HG03066 (cell line): ENCODE results near the gene TP73.

Experiments
- ATAC-seq: cut with Tn5 transposase; IDR thresholded peaks from one replicate; pipeline ENCODE4 v1.9.1; 2021; ENCODE audit warnings: low read depth; ENCODE audit not compliant: unreplicated experiment

Gene TP73

DNA sequence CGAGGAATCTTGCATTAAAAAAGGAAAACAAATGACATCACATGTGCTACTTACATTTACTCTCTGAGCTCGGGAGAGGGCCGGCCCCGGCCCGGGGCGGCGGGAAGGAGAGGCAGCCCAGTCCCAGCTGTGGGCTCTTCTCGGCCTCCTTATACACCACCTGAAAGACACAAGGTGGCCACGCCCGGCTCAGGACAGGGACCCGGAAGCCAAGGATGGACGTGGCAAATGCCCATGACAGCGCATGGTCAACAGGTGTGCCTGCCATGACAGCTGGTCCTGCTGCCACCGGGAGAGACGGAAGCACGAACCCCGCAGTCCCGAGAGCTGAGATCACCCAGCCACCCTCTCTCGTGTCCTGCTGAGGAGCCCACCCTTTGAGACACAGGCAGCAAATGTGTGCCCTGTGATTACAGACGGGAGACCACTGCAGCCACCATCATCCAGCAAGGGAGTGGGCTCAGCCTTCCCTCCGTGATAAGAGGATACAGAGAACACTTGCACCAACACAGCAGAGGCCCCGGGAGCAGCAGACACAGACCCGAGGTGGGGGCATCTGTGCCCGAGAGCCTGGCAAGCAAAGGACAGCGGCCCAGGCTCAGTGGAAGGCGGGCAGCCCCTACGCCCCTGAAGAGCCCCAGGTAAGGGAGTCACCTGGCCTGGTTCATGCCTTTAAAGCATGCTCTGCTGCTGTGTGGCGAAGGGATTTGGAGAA lies 18.8 kb upstream of the TP73 start:
- no peak for ATAC-seq

DNA sequence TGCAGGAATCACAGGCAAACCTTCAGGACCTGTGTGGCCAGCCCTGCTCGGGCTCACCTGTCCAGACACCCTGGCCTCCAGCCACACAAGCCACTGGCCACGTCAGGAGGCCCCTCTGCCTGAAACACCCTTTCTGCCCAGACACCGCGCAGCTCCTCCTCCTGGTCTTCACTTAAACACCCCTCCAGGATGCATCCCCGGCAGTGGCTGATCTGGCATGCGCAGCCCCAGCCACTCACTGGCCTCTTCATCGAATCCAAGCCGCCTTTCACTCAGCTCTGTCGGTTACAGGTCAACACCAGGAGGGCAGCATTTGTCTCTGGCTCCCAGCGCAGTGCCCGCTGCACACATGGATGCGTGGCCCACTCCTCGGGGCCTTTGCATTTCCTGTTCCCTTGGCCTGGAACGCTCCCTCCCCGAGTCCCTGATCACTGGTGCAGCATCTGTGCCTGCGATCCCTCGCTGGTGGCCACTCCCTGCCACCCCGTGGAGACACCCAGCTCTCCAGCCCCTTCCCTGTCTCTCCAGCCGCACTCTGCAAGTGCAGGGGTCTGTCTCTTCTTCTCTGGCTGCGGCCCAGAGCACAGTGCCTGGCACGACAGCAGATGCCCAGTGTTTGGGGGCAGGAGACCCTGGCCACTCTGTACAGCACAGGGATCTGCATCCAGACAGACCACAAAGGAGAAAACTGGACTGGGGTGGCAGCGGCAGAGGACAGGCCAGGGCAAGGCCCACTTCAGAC lies 18.1 kb upstream of the TP73 start:
- ATAC-seq: no peak

DNA sequence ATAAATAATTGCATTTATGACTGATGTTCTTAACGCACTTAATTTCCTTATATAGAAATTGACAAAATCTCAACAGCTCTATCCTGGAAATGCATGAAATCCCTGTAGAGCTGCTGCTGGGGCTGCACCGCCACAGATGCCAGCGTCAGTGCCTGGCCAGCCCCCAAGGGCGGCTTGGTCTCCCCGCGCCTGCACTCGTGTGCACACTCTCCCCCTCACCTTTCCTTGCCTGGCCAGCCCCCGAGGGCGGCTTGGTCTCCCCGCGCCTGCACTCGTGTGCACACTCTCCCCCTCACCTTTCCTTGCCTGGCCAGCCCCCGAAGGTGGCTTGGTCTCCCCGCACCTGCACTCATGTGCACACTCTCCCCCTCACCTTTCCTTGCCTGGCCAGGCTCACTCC lies 16.2 kb upstream of the TP73 start:
- ATAC-seq: no peak

DNA sequence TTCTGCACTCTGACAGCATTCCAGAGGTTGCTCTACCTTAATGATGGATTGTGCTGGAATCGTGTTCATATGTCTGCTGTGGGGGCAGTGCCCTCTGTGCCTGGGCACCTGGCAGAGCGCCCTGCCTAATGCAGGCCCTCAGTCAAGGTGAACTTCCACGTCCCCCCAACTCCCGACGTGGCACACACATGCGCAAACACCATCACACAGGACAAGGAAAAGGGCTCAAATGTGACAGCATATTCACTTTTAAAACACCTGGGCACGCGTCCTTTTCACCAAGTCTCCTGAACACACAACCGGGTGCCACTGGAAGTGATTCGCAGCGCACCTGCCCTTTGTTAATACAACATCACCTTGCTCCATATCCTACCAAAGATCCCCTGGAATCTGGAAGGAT lies 15.8 kb upstream of the TP73 start:
- ATAC-seq: no peak

DNA sequence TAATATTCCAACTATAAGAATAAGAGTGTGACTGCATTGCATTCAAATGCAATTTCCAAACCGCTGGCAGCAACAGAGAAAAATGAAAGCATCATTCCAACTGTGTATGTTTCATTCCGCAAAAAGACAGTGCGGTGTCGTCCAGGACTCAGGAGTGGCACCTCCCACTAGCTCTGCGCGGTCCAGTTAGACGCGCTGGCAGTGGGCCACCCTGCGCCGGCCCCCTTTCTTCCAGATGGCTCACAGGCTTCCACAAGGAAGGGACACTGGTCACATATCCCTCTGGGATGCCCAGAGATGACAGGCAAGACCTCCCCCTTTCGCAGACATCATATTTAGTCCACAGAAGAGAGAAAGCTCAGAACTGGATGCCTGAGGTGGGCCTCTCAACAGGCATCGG lies 14.3 kb upstream of the TP73 start:
- no peak for ATAC-seq

DNA sequence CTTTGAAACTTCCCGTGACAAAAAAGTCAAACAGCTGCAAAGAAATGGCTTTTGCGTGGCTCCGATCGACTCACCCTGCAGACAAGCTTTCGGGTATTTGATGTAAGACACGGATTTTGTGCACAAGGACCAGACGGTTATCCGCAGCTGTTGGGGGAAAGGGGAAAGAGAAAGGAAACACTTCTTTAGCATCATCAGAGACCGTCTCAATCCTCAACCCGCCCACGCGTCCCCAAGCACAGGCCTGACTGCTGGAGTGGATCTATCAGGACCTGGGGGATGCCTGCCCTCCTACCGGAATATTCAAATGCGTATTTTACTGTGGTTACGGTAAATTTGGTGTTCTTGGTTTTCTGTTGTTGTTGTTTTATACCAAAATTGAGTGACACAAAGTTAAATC lies 13.6 kb upstream of the TP73 start:
- ATAC-seq: no peak

DNA sequence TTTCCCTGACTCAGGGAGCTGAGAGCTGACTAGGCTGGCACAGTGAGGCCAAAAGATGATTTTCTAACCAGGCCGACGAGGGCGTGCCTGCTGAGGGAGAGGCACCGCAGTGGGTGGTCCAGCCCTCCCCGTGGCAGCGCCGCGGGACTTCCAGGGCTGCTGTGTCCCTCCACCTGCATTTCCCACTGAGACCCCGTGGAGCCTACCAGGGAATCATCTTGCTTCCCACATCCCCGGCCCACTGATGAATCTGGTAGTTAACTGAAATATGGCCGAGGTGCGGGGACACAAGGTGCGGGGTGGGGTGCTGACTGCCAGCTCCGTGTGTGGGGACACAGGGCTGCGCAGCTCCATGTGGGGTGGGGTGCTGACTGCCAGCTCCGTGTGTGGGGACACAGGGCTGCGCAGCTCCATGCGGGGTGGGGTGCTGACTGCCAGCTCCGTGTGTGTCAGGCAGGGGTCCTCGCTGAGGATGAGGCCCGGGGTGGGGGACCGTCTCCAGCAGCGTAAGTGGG lies 12.9 kb upstream of the TP73 start:
- no peak for ATAC-seq

DNA sequence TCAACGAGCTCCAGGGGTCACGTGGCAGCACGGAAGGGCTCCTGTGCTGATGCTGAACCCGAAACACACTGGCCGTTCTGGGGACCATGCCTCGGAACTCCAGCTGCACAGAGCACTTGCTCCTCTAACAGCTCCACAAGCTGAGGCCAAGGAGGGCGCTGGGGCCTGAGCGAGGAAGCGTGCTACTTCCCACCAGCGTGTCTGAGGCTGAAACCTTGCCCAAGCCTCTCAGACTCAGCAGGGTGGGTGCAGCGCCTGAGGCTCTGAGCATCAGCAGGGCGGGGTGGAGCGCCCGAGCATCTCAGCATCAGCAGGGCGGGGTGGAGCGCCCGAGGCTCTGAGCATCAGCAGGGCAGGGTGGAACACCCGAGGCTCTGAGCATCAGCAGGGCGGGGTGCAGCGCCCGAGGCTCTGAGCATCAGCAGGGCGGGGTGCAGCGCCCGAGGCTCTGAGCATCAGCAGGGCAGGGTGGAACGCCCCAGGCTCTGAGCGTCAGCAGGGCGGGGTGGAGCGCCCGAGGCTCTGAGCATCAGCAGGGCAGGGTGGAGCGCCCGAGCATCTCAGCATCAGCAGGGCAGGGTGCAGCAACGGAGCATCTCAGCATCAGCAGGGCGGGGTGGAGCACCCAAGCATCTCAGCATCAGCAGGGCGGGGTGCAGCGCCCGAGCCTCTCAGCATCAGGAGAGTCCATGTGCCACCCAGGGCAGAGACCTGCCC lies 12.0 kb upstream of the TP73 start:
- no peak for ATAC-seq

DNA sequence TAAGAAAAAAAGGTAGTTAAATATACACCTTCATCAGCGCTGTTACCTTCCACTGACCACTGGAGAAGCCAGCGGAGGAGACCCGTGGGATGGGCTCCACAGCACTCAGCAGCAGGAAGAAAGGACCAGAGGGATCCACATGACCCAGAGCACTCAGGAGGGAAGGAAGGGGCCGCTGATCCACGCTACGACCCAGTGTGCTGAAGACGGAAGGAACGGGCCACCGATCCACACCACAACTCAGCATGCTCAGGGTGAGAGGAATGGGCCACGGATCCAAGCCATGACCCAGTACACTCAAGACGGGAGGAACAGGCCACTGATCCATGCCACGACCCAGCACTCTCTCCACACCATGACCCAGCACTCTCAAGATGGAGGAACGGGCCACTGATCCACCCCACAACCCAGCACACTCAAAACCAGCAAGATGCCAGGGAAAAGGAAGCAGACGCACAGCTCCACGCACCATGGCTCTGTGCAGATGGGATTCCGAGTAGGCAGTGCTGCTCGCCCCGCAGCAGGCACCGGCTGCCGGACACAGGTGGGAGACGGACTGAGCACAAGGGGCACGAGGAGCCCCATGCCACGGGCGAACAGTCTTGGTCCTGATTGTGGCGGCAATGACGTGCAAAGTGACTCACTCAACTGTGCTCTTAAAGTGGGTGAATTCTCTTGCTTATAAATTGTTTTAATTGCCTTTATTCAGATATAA lies 11.1 kb upstream of the TP73 start:
- no peak for ATAC-seq

DNA sequence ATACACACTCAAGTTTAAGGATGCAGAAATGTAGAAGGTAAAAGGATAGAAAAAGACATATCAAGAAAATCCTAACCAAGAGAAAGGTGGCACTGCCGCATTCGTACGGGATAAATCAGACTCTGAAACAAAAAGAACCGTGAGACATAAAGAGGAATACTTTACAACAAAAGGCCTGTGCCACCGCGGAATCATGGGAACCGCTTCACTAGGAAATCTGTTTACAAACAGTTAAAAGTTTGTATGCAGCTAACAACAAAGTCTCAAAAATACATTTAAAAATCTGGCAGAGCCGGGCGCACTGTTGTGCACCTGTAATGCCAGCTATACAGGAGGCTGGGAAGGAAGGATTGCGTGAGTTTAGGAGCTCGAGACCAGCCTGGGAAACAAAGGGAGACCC lies 10.5 kb upstream of the TP73 start:
- ATAC-seq: no peak

DNA sequence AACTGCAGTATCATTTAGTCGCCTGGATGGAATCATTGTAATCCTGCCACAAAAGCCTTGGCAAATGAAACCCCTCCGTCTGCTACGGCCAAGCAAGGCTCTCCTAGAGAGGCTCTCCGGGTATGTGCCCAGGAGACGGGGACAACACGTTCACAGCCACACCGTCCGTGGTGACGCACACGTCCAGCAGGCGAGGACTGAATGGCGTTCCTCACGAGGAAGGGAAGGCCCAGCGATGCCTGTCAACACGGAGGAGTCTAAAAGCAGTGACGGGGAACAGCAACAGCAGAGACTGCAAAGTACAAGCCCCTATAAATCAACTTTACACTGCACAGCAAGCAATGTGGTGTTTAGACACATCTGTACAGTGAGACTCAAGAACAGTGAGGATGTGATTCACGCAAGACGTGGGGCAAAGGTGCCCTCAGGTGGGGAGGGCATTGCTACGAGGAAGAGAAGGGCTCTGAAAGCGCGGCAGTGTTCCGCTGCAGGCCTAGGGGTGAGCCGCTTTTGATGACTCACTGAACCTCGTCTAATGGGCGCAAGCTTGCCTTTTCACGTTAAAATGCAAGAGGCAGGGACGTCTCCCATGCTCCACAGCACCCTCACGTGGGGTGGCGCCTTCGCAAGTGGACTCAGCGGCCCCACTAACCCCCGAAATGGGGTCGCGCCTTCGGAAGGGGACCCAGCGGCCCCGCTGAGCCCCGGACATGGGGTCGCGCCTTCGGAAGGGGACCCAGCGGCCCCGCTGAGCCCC lies 9.2 kb upstream of the TP73 start:
- no peak for ATAC-seq

DNA sequence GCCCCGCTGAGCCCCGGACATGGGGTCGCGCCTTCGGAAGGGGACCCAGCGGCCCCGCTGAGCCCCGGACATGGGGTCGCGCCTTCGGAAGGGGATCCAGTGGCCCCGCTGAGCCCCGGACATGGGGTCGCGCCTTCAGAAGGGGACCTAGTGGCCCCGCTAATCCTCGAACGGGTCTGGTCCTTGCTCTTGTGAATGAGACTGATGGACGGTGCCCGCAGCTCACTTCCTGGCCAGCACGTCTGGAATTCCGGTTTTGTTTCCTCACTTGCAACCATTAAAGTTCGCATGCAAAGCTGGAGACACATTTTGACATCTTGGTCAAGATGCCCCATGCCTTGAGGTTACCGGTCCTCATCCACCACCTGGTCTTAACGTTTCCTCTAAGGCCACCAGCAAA lies 8.0 kb upstream of the TP73 start:
- ATAC-seq: no peak

DNA sequence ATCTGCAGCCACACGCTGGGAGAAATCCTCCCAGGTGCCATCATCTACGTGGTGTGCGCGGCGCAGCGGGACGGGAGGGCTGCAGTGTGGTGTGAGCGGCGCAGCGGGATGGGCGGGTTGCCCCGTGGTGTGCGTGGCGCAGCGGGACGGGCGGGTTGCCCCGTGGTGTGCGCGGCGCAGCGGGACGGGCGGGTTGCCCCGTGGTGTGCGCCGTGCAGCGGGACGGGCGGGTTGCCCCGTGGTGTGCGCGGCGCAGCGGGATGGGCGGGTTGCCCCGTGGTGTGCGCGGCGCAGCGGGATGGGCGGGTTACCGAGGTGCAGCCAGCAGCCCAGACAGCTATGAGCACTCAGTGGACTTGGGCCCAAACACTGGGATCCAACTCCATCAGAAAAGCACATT lies 7.1 kb upstream of the TP73 start:
- ATAC-seq: no peak

DNA sequence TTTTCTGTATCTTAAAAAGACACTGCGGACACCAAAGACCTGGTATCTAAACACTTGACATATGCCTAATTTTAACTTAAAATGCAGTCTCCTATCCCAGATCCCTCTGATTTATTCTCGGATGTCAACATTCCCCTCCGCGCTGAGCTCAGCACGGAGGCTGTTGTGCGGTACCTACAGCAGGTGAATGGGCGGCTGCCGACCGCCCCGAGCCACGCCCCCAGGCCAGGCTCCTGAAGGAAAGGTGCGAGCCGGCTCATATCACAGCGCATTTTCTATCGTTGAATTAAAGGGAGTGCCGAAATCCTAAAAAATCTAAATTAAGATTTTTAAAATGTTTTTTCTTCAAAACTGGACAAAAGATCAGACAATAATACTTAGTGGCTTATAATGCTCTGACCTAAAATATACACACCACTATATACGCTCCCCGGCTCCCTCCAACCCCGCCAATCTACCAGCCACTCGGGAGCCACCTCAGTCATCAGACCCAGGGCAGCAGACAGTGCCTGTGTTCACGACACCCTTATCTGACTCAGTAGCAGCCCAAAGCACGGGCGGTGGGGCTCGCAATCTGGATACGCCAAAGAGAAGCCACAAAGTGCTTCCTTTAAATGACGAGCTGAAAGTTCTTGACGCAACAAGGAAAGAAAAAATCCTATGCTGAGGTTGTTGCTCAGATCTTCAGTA lies 6.5 kb upstream of the TP73 start:
- no peak for ATAC-seq

DNA sequence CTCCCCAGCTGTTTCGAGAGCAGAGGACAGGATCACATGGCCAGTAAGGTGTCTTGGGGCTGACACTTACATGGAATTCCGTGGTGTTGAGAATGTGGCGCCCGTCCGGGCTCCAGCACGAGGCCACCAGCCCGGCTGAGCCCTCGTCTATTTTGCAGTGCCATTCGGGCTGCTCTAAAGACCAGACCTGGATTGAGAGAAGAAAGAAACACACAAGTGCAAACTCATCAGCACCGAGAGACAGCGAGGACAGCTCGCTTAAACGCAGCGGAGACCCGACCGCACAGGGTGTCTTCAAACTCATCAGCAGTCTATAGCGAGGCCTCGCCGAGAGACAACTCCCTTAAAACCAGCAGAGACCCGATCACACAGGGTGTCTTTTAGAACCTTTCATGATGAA lies 5.7 kb upstream of the TP73 start:
- ATAC-seq: no peak

DNA sequence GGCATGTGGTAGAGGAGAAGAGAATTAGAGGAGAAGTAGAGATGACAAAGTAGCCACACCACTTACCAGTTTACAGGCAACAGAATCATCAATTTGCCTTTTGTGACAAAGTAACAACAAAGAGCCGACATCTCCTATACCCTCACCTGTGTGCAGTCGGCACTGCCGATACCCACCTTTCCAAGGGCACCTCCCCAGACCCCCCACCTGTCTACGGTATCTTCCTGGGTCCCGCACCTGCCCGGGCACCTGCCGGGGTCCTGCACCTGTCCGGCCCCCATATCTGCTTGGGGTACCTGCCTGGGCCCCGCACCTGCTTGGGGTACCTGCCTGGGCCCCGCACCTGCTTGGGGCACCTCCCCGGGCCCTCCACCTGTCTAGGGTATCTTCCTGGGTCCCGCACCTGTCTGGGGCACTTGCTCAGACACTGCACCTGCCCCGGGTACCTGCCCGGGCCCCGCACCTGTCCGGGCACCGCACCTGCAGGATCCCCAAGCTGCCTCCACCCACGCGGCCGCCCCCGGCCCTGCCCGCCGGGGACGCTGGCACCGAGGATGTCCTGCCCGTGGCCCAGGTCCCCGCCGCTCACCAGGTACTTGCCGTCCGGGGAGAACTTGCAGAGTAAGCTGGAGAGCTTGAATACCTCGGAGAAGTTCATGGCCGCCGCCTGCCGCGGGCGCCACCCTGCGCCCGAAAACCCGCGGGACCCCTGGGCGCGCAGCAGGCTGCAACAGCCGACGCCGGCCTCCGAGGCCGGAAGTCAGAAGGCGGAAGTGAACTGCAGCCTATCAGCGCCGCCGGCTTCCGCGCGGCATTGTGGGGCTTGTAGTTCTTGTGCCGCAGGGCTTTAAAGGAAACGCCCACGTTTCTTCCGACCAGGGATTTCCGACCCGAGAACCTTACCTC lies 2.7 kb upstream of the TP73 start, which contains the start of gene WRAP73:
WRAP73 (minus strand) TSS at position 762 of the 906 bp plus-strand sequence; CDS start at position 658, 104 bp downstream.
- peak; percentile 62 for ATAC-seq

DNA sequence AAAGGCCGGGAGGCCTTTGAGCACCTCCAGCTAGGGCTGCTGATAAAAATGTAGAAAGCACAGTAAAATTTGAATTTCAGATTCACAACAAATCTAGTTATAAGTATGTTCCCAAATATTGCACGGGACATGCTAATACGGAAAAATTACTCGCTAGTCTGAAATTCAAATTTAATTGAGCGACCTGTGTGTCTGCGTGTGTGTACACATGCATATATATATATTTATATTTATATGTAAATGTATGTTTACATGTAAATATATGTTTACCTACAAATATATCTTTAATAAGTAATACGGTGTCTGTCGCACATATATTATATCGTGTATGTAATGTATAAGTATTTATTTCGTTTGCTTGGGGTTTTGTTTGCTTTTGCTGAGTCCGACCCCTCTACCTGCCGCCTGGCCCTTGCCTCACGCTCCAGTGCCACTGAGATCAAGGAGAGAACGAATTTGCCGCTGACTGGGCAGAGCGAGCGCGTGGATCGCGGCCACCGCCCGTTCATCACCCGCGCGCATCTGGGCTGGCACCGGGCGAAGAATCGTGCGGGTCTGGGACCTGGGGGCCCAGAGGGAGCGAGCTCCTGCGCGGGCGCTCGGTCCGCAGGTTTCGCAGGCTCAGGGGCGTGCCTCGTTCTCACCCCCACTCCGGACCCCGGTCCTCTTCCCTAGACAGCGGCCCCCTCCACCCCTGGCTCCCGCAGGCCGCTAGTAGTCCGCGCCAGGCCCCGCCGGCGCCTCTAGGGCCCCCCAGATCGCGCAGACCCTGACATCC lies 1.9 kb upstream of the TP73 start:
- no peak for ATAC-seq
